Measurements from ENCODE around the gene ZXDC. TPM values are rescaled to one million over a fixed set of nuclear protein-coding genes. Genes with fewer than 3 reads are reported as not detected.

Gene ZXDC
- total RNA-seq, 1 donor from 2014 or later: 29.0 TPM

DNA sequence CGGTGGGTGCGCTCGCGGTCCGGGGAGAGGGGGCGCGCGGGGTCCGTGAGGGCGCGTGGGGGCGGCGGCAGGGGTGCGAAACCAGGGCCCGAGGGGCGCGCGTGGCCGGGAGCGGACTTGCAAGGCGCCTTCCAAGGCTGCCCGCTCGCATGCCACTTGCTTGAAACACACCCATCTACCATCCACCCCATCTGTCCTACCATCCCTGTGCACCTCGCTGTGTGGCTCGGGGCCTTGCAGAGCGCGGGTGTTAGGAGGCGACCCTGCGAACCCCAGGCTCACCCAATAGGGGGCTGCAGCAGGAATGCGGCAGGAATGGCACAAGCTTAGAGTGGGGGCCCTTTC is 80.7 kb downstream of the ZXDC start:
- Mint-ChIP-seq H3K4me3 (peak overlapping the region; percentile 70), H3K27me3 (peaks cover 39% of the 10 kb centered on the region), H3K27ac (peak overlapping the region; percentile 16), H3K9me3 (peaks cover 7% of the 10 kb centered on the region), H3K36me3 (no peaks in the 10 kb centered on the region), H3K4me1 (ENCODE audit: unreplicated experiment) (peaks cover 6% of the 10 kb centered on the region)
- DNase-seq (ENCODE audit: extremely low spot score, unreplicated experiment): no peak
- TF ChIP-seq, protein P1, sequence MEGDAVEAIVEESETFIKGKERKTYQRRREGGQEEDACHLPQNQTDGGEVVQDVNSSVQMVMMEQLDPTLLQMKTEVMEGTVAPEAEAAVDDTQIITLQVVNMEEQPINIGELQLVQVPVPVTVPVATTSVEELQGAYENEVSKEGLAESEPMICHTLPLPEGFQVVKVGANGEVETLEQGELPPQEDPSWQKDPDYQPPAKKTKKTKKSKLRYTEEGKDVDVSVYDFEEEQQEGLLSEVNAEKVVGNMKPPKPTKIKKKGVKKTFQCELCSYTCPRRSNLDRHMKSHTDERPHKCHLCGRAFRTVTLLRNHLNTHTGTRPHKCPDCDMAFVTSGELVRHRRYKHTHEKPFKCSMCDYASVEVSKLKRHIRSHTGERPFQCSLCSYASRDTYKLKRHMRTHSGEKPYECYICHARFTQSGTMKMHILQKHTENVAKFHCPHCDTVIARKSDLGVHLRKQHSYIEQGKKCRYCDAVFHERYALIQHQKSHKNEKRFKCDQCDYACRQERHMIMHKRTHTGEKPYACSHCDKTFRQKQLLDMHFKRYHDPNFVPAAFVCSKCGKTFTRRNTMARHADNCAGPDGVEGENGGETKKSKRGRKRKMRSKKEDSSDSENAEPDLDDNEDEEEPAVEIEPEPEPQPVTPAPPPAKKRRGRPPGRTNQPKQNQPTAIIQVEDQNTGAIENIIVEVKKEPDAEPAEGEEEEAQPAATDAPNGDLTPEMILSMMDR (conservative IDR thresholded peaks at IDR 0.05): peak; percentile 45

GRCh38 chr3:126394179-126394976 is 81.3 kb downstream of the ZXDC start, which contains the start of gene CFAP100:
Gene CFAP100 (plus strand): TSS chr3:126394909. CDS start chr3:126396001, 1,092 bp downstream.
- Mint-ChIP-seq H3K27me3 (peaks cover 44% of the 10 kb centered on the region), H3K9me3 (peaks cover 5% of the 10 kb centered on the region), H3K36me3 (no peaks in the 10 kb centered on the region), H3K4me3 (peak within 1 kb of the TSS; percentile 70), H3K4me1 (ENCODE audit: unreplicated experiment) (peaks cover 5% of the 10 kb centered on the region), H3K27ac (peak within 1 kb of the TSS; percentile 16)
- TF ChIP-seq, protein P1 (conservative IDR thresholded peaks at IDR 0.05): no peak
- DNase-seq (ENCODE audit: extremely low spot score, unreplicated experiment): no peak

DNA sequence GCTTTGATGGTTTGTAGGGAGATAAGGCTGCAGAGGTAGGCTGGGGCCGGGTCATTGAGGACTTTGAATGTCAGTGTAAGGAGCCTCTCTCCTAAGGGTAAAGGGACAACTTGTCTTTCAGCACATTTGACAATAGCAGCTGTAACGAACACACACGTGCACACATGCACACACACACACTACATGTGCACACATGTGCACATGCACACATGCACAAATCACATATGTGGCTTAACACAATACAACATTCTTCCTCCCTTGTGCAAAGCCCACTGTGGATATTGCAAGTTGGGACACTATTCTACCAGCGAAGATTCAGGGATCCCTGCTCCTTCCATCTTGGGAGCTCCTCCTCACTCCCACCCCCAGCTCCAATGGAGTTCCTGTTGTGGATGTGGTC is 82.1 kb downstream of the ZXDC start:
- Mint-ChIP-seq H3K4me3 (no peak overlapping the region), H3K9me3 (no peaks in the 10 kb centered on the region)

GRCh38 chr3:126392246-126392645 is 83.4 kb downstream of the ZXDC start:
- Mint-ChIP-seq H3K4me3 (no peak overlapping the region), H3K27me3 (peaks cover 44% of the 10 kb centered on the region), H3K9me3 (no peaks in the 10 kb centered on the region), H3K4me1 (ENCODE audit: unreplicated experiment) (no peaks in the 10 kb centered on the region), H3K27ac (no peak overlapping the region), H3K36me3 (no peaks in the 10 kb centered on the region)
- DNase-seq (ENCODE audit: extremely low spot score, unreplicated experiment): no peak
- TF ChIP-seq, protein P1 (conservative IDR thresholded peaks at IDR 0.05): no peak

More for the DNA sequence above, 82.1 kb downstream of the ZXDC start:
- peaks cover 44% of the 10 kb centered on the region for H3K27me3 Mint-ChIP-seq
- DNase-seq (ENCODE audit: extremely low spot score, unreplicated experiment): no peak
- no peaks in the 10 kb centered on the region for H3K4me1 Mint-ChIP-seq (ENCODE audit: unreplicated experiment)
- no peaks in the 10 kb centered on the region for H3K36me3 Mint-ChIP-seq
- no peak overlapping the region for H3K27ac Mint-ChIP-seq
- TF ChIP-seq, protein P1 (conservative IDR thresholded peaks at IDR 0.05): no peak

DNA sequence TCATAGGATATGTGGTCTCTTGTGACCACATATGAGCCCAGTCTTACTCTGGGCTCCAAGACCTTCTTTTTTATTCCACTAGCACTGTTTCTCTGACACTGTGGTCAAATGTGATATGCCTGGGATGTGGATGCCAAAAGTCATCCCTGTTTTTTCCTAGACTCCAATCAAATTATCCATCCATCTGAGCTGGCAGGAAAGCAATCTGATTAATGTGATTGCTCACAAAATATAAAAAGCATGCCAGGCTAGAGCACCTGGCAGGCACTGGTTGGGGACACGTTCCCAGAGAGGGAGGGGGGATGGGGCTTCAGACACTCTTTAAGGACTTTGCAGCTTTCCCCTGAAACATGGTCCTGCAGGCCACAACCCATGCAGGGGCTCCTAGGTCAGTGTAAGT is 84.1 kb downstream of the ZXDC start:
- no peak overlapping the region for H3K4me3 Mint-ChIP-seq
- TF ChIP-seq, protein P1 (conservative IDR thresholded peaks at IDR 0.05): no peak
- H3K4me1 Mint-ChIP-seq (ENCODE audit: unreplicated experiment): no peaks in the 10 kb centered on the region
- no peak for DNase-seq (ENCODE audit: extremely low spot score, unreplicated experiment)
- H3K36me3 Mint-ChIP-seq: no peaks in the 10 kb centered on the region
- no peak overlapping the region for H3K27ac Mint-ChIP-seq
- H3K9me3 Mint-ChIP-seq: no peaks in the 10 kb centered on the region
- peaks cover 44% of the 10 kb centered on the region for H3K27me3 Mint-ChIP-seq
